GM12878 (cell line): ENCODE data around the gene DDX24. TPM values are rescaled to one million over a fixed set of nuclear protein-coding genes. Genes with fewer than 3 reads are reported as not detected.

Experiments
- ATAC-seq: fragments of 200-7000 bp; cut with Tn5 transposase; 3 replicates; pipeline ENCODE4 v1.9.1; 2020; ENCODE audit warnings: mild to moderate bottlenecking, moderate library complexity
- BruUV-seq: library from RNA; stranded (reverse); fragments of 400-500 nt; replicated peaks from 2 replicates; lab custom pipeline; 2021; lab: Mats Ljungman, UMichigan
- CTCF ChIA-PET: fragments of 300-600 bp; sonication (Branson Sonifier 250); formaldehyde crosslinking; extraction: SDS; loops from one replicate; lab custom pipeline; 2021; ENCODE audit warnings: inconsistent platforms; lab: Yijun Ruan, JAX
- POLR2A ChIA-PET: fragments of 350-600 bp; formaldehyde crosslinking; extraction: SDS; loops from one replicate; lab custom pipeline; 2021; ENCODE audit warnings: inconsistent platforms; lab: Charles Lee
- RAD21 ChIA-PET: fragments of 300-600 bp; sonication (Branson Sonifier 250); formaldehyde crosslinking; loops from one replicate; lab custom pipeline; 2023; ENCODE audit warnings: antibody characterized with exemption; ENCODE audit not compliant: unreplicated experiment; lab: Charles Lee
- SMC1A ChIA-PET: fragments of 300-600 bp; sonication (Branson Sonifier 250); formaldehyde crosslinking; loops from one replicate; lab custom pipeline; 2023; ENCODE audit not compliant: unreplicated experiment, uncharacterized antibody; lab: Charles Lee
- DNase-seq: peaks from one replicate; pipeline ENCODE4 v3.0.0-alpha.2; 2011; ENCODE audit warnings: low read depth, low spot score
- FAIRE-seq: peaks from 3 replicates; lab custom pipeline; 2011; peaks lifted over from hg19 to GRCh38; lab: Jason Lieb, UNC
- H2AFZ ChIP-seq: 2 replicates; pipeline ENCODE4 v1.6.0; 2011; ENCODE audit warnings: low read depth, low read length, control low read depth; ENCODE audit not compliant: control insufficient read depth
- H3K27ac ChIP-seq: 2 replicates; pipeline ENCODE4 v1.5.1; 2011; ENCODE audit warnings: control low read depth; ENCODE audit not compliant: control insufficient read depth, insufficient read depth
- H3K27me3 ChIP-seq, 2 experiments: replicated peaks in 1 of 2; 2 replicates each; pipeline versions ENCODE4 v1.6.0 to v1.6.1; 2011; ENCODE audit warnings: low read length in 1 of 2; ENCODE audit not compliant: control insufficient read depth in 2 of 2, insufficient read depth in 2 of 2
- H3K36me3 ChIP-seq, 2 experiments: 2 replicates each; pipeline ENCODE4 v1.5.1; 2011; ENCODE audit warnings: low read length in 1 of 2; ENCODE audit not compliant: control insufficient read depth in 2 of 2, insufficient read depth in 2 of 2
- H3K4me1 ChIP-seq: 2 replicates; pipeline ENCODE4 v1.6.1; 2011; ENCODE audit warnings: mild to moderate bottlenecking, low read length, moderate library complexity, mixed read lengths; ENCODE audit not compliant: control insufficient read depth, insufficient read depth
- H3K4me2 ChIP-seq: 2 replicates; pipeline ENCODE4 v1.6.0; 2011; ENCODE audit warnings: control low read depth; ENCODE audit not compliant: control insufficient read depth, insufficient read depth
- H3K4me3 ChIP-seq: fragments of 200-600 bp; sonication (generic); 2 replicates; pipeline ENCODE4 v1.5.1; 2016
- H3K79me2 ChIP-seq: 2 replicates; pipeline ENCODE4 v1.6.0; 2011; ENCODE audit warnings: low read length; ENCODE audit not compliant: control insufficient read depth, insufficient read depth
- H3K9ac ChIP-seq: 2 replicates; pipeline ENCODE4 v1.8.0; 2011; ENCODE audit warnings: low read length, control low read depth, mixed read lengths; ENCODE audit not compliant: control insufficient read depth, insufficient read depth
- H3K9me3 ChIP-seq: replicated peaks from 3 replicates; pipeline ENCODE4 v1.5.1; 2011; ENCODE audit warnings: mild to moderate bottlenecking, low read length; ENCODE audit not compliant: control insufficient read depth, insufficient read depth
- H4K20me1 ChIP-seq: 2 replicates; pipeline ENCODE4 v1.6.0; 2011; ENCODE audit not compliant: control insufficient read depth, insufficient read depth
- ATF2 ChIP-seq: IDR thresholded peaks from 2 replicates; pipeline ENCODE4 v1.6.1; 2012; ENCODE audit warnings: low read length, inconsistent platforms
- BHLHE40 ChIP-seq, 2 experiments: fragments of 450-650 bp in 1 of 2; IDR thresholded peaks; 2 replicates each; pipeline ENCODE4 v1.6.1; 2011 to 2017; ENCODE audit warnings: low read depth in 2 of 2, borderline replicate concordance in 1 of 2, improper control_type of control experiment in 1 of 2, low read length in 1 of 2, mild to moderate bottlenecking in 1 of 2
- ELK1 ChIP-seq: IDR thresholded peaks from 2 replicates; pipeline ENCODE4 v1.6.1; 2012; ENCODE audit warnings: low read depth, low read length, improper control_type of control experiment
- PML ChIP-seq: IDR thresholded peaks from 2 replicates; pipeline ENCODE4 v1.6.1; 2012; ENCODE audit warnings: low read length, inconsistent platforms
- RCOR1 ChIP-seq: conservative IDR thresholded peaks from 2 replicates; pipeline ENCODE4 v1.6.1; 2012; ENCODE audit warnings: low read depth, low read length, improper control_type of control experiment
- RUNX3 ChIP-seq: IDR thresholded peaks from 2 replicates; pipeline ENCODE4 v1.6.1; 2012; ENCODE audit warnings: low read length, inconsistent platforms
- SUPT20H ChIP-seq: IDR thresholded peaks from 2 replicates; pipeline ENCODE4 v1.6.1; 2011; ENCODE audit warnings: low read depth, mild to moderate bottlenecking, low read length, moderate library complexity, borderline replicate concordance; ENCODE audit not compliant: control insufficient read depth
- USF2 ChIP-seq: IDR thresholded peaks from 2 replicates; pipeline ENCODE4 v1.6.1; 2011; ENCODE audit warnings: low read depth, low read length, improper control_type of control experiment, borderline replicate concordance
- ZBTB33 ChIP-seq: fragments of 450-650 bp; IDR thresholded peaks from 2 replicates; pipeline ENCODE4 v1.6.1; 2017; ENCODE audit warnings: mild to moderate bottlenecking
- ZBTB40 ChIP-seq: fragments of 450-650 bp; IDR thresholded peaks from 2 replicates; pipeline ENCODE4 v1.6.1; 2016; ENCODE audit warnings: mild to moderate bottlenecking, moderate library complexity, borderline replicate concordance
- WGBS: methylation state at CpG from one replicate; pipeline ENCODE4 v1.1.6; 2016; ENCODE audit warnings: low lambda C conversion rate; ENCODE audit not compliant: insufficient replicate concordance, insufficient coverage; ENCODE audit errors: missing lambda C conversion rate; 5-methylcytosine and 5-hydroxymethylcytosine counted together
- in situ Hi-C: fragments of 300-500 bp; cut with MboI; formaldehyde crosslinking; loops from 9 replicates; pipeline ENCODE4 v1.14.3; 2018; ENCODE audit warnings: mixed read lengths
- intact Hi-C: fragments of 100-400 bp; cut with micrococcal nuclease; formaldehyde crosslinking; loops from one replicate; pipeline ENCODE4 v1.14.2; 2022; ENCODE audit not compliant: unreplicated experiment
- polyA plus RNA-seq, 11 experiments: library from polyadenylated mRNA; depleted of rRNA in 4 of 11; unstranded in 6 of 11; stranded (reverse) in 5 of 11; fragments of >200 nt; fragmentation: Nextera tagmentation in 4 of 11; fragmentation: Illumina TruSeq in 1 of 11; extraction: Ambion mirVana in 4 of 11; extraction: Trizol in 1 of 11; gene quantifications; 1 replicate in 1 of 11; 2 replicates in 10 of 11; pipeline versions ENCODE4 v1.2.1 to v1.2.3, GENCODE V29; 2011 to 2016; ENCODE audit warnings: inconsistent platforms in 2 of 11, missing spikeins in 2 of 11, low read depth in 1 of 11
- total RNA-seq, 4 experiments: library from RNA; depleted of rRNA in 3 of 4; stranded (reverse); fragments of >200 nt in 3 of 4; fragmentation: Illumina TruSeq in 1 of 4; extraction: Trizol in 1 of 4; gene quantifications; 2 replicates each; pipeline versions ENCODE4 v1.2.1 to v1.2.3, GENCODE V29; 2013 to 2021

DDX24 gene
- total and polyA plus RNA-seq, 10 of the 15 experiments (the other 5 are each of a cell fraction or from before 2014, with no cell fraction given) = 137 to 266 (median 184) TPM

GRCh38 chr14:94110552-94111181 is 29.7 kb upstream of the DDX24 start, which contains the start of gene IFI27:
IFI27 (plus strand) TSS chr14:94110736.
- no peaks in the 10 kb centered on the region for H3K36me3 ChIP-seq
- in situ Hi-C loops = no loop called here
- no peaks in the 10 kb centered on the region for H3K79me2 ChIP-seq
- H3K27me3 ChIP-seq = peaks cover 2 to 3% of the 10 kb centered on the region in 2 experiments; a peak in 3 of 4 replicates
- H3K4me1 ChIP-seq = no peaks in the 10 kb centered on the region
- no peak within 1 kb of the TSS for H3K4me3 ChIP-seq
- H3K9me3 ChIP-seq = no peaks in the 10 kb centered on the region
- H2AFZ ChIP-seq = no peak within 1 kb of the TSS; the same call in 1 of the 2 replicates
- ChIA-PET CTCF (interaction anchor here (0.7 to 1.8 kb wide), 2 partner anchors 26 to 113 kb away, joined by 3 to 5 read pairs; partner anchors contain the start of gene CCDC197), SMC1A (no interaction called here), RAD21 (no interaction called here), POLR2A (no interaction called here)
- BruUV-seq = no TSS peak
- intact Hi-C loops = no loop called here
- FAIRE-seq (no peak), ATAC-seq (no peak), DNase-seq (no peak)
- H3K4me2 ChIP-seq = no peak within 1 kb of the TSS
- no peak within 1 kb of the TSS for H3K27ac ChIP-seq
- H4K20me1 ChIP-seq = no peaks in the 10 kb centered on the region
- no peak within 1 kb of the TSS for H3K9ac ChIP-seq
- 68% methylated on average over 14 of the region's 14 CpGs for WGBS
- TF ChIP-seq SUPT20H = no peak
- no peak for TF ChIP-seq RUNX3
- no peak for TF ChIP-seq ELK1
- TF ChIP-seq ATF2 = no peak
- TF ChIP-seq PML = no peak
- no peak for TF ChIP-seq USF2
- no peak for TF ChIP-seq BHLHE40 (IDR thresholded peaks at IDR 0.05; ENCODE audit: borderline replicate concordance in 1 of 2, low read depth in 2 of 2, low read length in 1 of 2)
- TF ChIP-seq ZBTB40 = no peak
- no peak for TF ChIP-seq ZBTB33
- TF ChIP-seq RCOR1 = no peak
